ENCODE data around the gene SH2D3C. TPM values are rescaled to one million over a fixed set of nuclear protein-coding genes. Genes with fewer than 3 reads are reported as not detected.

The SH2D3C gene
- total and polyA plus RNA-seq, 5 donors from 2014 or later, result 17.7 to 39.3 (median 24.2) TPM

DNA sequence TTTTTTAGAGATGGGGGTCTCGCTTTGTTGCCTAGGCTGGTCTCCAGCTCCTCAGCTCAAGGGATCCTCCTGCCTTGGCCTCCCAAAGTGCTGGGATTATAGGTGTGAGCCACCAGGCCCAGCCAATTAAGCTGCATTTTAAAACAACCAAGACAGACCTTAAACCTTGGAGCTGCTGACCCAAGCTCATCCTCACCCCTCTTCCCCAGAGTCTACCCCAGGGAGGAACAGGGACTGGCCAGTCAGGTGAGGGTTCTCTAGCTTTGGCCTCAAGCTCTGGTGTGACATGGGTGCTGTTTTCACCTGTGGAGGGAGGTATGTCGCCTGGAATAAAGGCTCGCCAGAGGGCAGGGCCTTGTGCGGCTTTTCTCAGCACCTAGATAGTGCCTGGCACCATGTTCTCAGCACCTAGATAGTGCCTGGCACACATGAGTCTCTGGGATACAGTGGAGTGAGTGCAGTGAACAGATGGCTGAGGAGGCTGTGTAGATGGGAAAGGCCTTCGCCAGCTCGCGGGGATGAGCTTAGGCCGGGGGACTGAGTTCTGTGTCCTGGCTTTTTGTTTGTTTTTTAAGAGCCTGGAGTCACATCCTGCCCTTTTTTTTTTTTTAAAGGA is 14.7 kb upstream of the SH2D3C start:
- Mint-ChIP-seq H3K27ac (no peak overlapping the region), H3K9me3 (no peaks in the 10 kb centered on the region), H3K27me3 (no peaks in the 10 kb centered on the region), H3K4me3 (peak overlapping the region in 1 of 4 donors; percentile 47), H3K36me3 (peaks cover 11% of the 10 kb centered on the region), H3K4me1 (peaks cover 7 to 46% (median 20%) of the 10 kb centered on the region in 4 donors)
- H3K4me3 ChIP-seq (ENCODE audit: low read depth, low read length), result no peak overlapping the region
- no peak overlapping the region for H3K27ac ChIP-seq (ENCODE audit: insufficient read depth, low read length, poor library complexity, severe bottlenecking)
- peaks cover 42% of the 10 kb centered on the region for H3K36me3 ChIP-seq (ENCODE audit: control insufficient read depth, insufficient read depth, low read length)
- H3K27me3 ChIP-seq (ENCODE audit: control insufficient read depth, insufficient read depth, low read length), result no peaks in the 10 kb centered on the region
- H3K4me1 ChIP-seq (ENCODE audit: control insufficient read depth, insufficient read depth, low read length, poor library complexity, severe bottlenecking), result peaks cover 14% of the 10 kb centered on the region
- ATAC-seq (ENCODE audit: low read depth in 2 of 2), result no peak
- DNase-seq, result no peak
- no peaks in the 10 kb centered on the region for H3K9me3 ChIP-seq (ENCODE audit: control insufficient read depth in 2 of 2, low read length in 2 of 2)

DNA sequence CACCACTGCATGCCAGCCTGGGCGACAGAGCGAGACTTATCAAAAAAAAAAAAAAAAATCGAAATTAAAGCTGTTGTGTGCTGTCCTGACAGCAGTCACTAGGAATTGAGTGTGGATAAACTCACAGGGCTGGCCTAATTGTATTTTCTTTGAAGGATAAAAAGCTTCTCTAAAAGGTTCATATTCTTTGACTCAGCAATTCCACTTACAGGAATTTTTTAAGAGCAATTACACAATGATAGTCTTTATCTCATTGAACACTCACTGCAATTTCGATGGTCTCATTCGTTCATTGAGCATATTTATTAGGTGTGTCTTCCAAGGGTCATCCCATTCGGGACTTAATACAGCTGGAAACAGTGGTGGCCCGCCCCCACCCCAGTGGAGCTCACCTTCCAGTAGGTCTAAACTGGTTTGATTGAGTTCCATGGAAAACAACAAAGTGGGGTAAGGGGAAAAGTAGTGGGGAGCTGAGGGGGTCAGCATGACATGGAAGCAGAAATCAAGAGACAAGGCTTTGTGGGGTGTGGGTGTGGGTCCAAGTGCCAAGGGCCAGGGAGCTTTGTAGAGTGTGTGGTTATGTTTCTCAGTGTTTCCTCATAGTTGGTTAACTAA is 14.1 kb upstream of the SH2D3C start:
- no peak overlapping the region for H3K4me3 ChIP-seq (ENCODE audit: low read depth, low read length)
- no peak overlapping the region for H3K27ac ChIP-seq (ENCODE audit: insufficient read depth, low read length, poor library complexity, severe bottlenecking)
- H3K9me3 Mint-ChIP-seq, result no peaks in the 10 kb centered on the region
- H3K27me3 ChIP-seq (ENCODE audit: control insufficient read depth, insufficient read depth, low read length), result no peaks in the 10 kb centered on the region
- H3K36me3 Mint-ChIP-seq, result peaks cover 16% of the 10 kb centered on the region
- no peak for DNase-seq
- peaks cover 18% of the 10 kb centered on the region for H3K4me1 ChIP-seq (ENCODE audit: control insufficient read depth, insufficient read depth, low read length, poor library complexity, severe bottlenecking)
- H3K27me3 Mint-ChIP-seq, result no peaks in the 10 kb centered on the region
- H3K4me3 Mint-ChIP-seq, result peak overlapping the region in 2 of 4 donors; percentile 1 to 47
- H3K27ac Mint-ChIP-seq, result peak overlapping the region in 2 of 3 donors; percentile 43 to 60
- peaks cover 49% of the 10 kb centered on the region for H3K36me3 ChIP-seq (ENCODE audit: control insufficient read depth, insufficient read depth, low read length)
- peaks cover 7 to 47% (median 22%) of the 10 kb centered on the region in 4 donors for H3K4me1 Mint-ChIP-seq
- no peak for ATAC-seq (ENCODE audit: low read depth in 2 of 2)
- no peaks in the 10 kb centered on the region for H3K9me3 ChIP-seq (ENCODE audit: control insufficient read depth in 2 of 2, low read length in 2 of 2)

DNA sequence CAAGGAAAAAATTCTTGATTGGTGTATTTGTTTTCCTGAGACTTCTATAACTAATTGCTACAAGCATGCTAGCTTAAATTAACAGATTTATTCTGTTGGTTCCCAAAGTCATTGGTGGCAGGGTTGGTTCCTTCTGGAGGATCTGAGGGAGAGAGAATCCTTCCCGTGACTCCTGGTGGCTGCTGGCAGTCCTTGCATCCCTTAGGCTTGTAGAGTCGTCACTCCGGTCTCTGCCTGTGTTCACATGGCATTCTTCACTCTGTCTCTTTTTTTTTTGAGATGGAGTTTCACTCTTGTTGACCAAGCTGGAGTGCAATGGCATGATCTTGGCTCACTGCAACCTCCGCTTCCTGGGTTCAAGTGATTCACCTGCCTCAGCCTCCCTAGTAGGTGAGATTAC is 12.6 kb upstream of the SH2D3C start:
- no peak overlapping the region for H3K4me3 ChIP-seq (ENCODE audit: low read depth, low read length)
- H3K27ac ChIP-seq (ENCODE audit: insufficient read depth, low read length, poor library complexity, severe bottlenecking), result no peak overlapping the region
- no peaks in the 10 kb centered on the region for H3K9me3 ChIP-seq (ENCODE audit: control insufficient read depth in 2 of 2, low read length in 2 of 2)
- ATAC-seq (ENCODE audit: low read depth in 2 of 2), result no peak
- no peak overlapping the region for H3K27ac Mint-ChIP-seq
- H3K27me3 Mint-ChIP-seq, result no peaks in the 10 kb centered on the region
- no peak for DNase-seq
- H3K36me3 Mint-ChIP-seq, result peaks cover 16% of the 10 kb centered on the region
- no peaks in the 10 kb centered on the region for H3K27me3 ChIP-seq (ENCODE audit: control insufficient read depth, insufficient read depth, low read length)
- peak overlapping the region in 1 of 4 donors; percentile 70 for H3K4me3 Mint-ChIP-seq
- peaks cover 56% of the 10 kb centered on the region for H3K36me3 ChIP-seq (ENCODE audit: control insufficient read depth, insufficient read depth, low read length)
- H3K9me3 Mint-ChIP-seq, result no peaks in the 10 kb centered on the region
- peaks cover 0 to 44% (median 21%) of the 10 kb centered on the region in 4 donors for H3K4me1 Mint-ChIP-seq
- peaks cover 20% of the 10 kb centered on the region for H3K4me1 ChIP-seq (ENCODE audit: control insufficient read depth, insufficient read depth, low read length, poor library complexity, severe bottlenecking)

DNA sequence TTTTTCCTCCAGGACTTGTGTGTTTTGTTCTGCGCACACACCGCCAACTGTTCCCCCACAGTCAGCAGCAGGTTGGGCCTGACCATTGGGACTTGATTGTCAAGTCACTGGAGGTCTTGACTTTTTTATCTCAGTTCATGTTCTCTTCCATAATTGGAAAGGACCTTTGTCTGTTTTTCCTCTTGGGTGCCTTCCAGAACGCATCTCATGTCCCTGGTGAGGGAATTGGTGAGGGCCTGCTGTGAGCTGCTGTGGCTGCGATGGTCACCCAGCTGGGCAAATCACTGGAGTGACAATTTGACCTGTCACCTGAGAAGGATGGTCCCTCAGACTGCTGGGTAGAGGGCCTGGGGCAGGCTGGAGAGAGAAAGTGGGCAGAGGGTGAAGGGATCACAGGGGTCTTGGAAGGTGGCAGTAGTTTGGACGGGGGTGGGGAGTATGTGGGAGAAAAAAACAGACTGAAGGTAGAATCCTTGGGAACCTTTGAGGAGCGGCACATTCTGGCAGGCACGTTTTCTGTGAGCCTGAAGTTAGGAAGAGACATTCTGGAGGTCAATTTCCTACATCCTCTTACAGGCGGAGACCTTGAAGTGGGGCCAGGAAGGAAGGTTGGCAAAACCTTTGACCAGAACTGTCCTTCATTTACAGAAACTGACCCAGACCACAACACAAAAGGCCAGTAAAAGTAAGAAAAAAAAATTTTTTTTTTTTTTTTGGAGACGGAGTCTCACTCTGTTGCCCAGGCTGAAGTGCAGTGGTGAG is 11.8 kb upstream of the SH2D3C start:
- DNase-seq (no peak), ATAC-seq (ENCODE audit: low read depth in 2 of 2) (no peak)
- Histone ChIP-seq H3K36me3 (ENCODE audit: control insufficient read depth, insufficient read depth, low read length) (peaks cover 56% of the 10 kb centered on the region), H3K4me1 (ENCODE audit: control insufficient read depth, insufficient read depth, low read length, poor library complexity, severe bottlenecking) (peaks cover 21% of the 10 kb centered on the region), H3K27ac (ENCODE audit: insufficient read depth, low read length, poor library complexity, severe bottlenecking) (no peak overlapping the region), H3K9me3 (ENCODE audit: control insufficient read depth in 2 of 2, low read length in 2 of 2) (no peaks in the 10 kb centered on the region), H3K4me3 (ENCODE audit: low read depth, low read length) (no peak overlapping the region), H3K27me3 (ENCODE audit: control insufficient read depth, insufficient read depth, low read length) (no peaks in the 10 kb centered on the region)
- H3K4me1 Mint-ChIP-seq, result peaks cover 0 to 41% (median 18%) of the 10 kb centered on the region in 4 donors
- H3K9me3 Mint-ChIP-seq, result no peaks in the 10 kb centered on the region
- peaks cover 16% of the 10 kb centered on the region for H3K36me3 Mint-ChIP-seq
- no peaks in the 10 kb centered on the region for H3K27me3 Mint-ChIP-seq
- H3K4me3 Mint-ChIP-seq, result peak overlapping the region in 2 of 4 donors; percentile 15 to 70
- no peak overlapping the region for H3K27ac Mint-ChIP-seq

DNA sequence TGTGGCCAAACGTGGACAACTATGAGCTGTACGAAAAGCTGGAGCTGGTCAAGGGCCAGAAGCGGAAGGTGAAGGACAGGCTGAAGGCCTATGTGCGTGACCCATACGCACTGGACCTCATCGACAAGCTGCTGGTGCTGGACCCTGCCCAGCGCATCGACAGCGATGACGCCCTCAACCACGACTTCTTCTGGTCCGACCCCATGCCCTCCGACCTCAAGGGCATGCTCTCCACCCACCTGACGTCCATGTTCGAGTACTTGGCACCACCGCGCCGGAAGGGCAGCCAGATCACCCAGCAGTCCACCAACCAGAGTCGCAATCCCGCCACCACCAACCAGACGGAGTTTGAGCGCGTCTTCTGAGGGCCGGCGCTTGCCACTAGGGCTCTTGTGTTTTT is 10.7 kb upstream of the SH2D3C start:
- H3K36me3 ChIP-seq (ENCODE audit: control insufficient read depth, insufficient read depth, low read length), result peaks cover 56% of the 10 kb centered on the region
- Mint-ChIP-seq H3K27me3 (no peaks in the 10 kb centered on the region), H3K27ac (peak overlapping the region in 1 of 3 donors; percentile 52), H3K4me1 (peaks cover 0 to 48% (median 24%) of the 10 kb centered on the region in 4 donors), H3K4me3 (peak overlapping the region in 2 of 4 donors; percentile 62 to 69), H3K36me3 (peaks cover 16% of the 10 kb centered on the region), H3K9me3 (no peaks in the 10 kb centered on the region)
- H3K4me1 ChIP-seq (ENCODE audit: control insufficient read depth, insufficient read depth, low read length, poor library complexity, severe bottlenecking), result peaks cover 29% of the 10 kb centered on the region
- H3K9me3 ChIP-seq (ENCODE audit: control insufficient read depth in 2 of 2, low read length in 2 of 2), result no peaks in the 10 kb centered on the region
- no peak overlapping the region for H3K4me3 ChIP-seq (ENCODE audit: low read depth, low read length)
- H3K27me3 ChIP-seq (ENCODE audit: control insufficient read depth, insufficient read depth, low read length), result no peaks in the 10 kb centered on the region
- DNase-seq (no peak), ATAC-seq (ENCODE audit: low read depth in 2 of 2) (no peak)
- H3K27ac ChIP-seq (ENCODE audit: insufficient read depth, low read length, poor library complexity, severe bottlenecking), result no peak overlapping the region

DNA sequence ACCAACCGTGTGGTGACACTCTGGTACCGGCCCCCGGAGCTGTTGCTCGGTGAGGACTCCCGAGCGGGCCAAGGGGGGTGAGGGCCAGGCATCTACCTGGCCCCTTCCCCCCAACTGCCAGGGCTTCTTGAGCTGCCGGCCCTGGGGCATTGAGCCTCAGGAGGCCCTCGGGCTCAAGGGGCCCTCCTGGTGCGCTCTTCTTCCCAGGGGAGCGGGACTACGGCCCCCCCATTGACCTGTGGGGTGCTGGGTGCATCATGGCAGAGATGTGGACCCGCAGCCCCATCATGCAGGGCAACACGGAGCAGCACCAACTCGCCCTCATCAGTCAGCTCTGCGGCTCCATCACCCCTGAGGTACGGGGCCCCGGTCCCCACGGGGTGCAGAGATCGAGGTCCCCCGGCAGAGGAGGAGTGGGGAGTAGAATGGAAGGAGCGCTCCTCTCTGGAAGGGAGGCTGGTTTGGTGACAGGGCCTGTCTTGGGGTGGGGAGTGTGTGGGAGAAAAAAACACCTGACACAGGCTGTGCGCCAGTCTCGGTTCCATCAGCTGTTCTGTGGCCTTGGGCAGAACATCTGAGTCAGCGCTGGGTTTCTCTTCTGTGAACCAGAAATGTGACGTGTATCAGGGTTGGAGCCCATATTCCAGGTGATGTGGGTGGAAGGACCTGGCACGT is 10.0 kb upstream of the SH2D3C start:
- H3K36me3 Mint-ChIP-seq, result peaks cover 16% of the 10 kb centered on the region
- DNase-seq (no peak), ATAC-seq (ENCODE audit: low read depth in 2 of 2) (no peak)
- peaks cover 56% of the 10 kb centered on the region for H3K36me3 ChIP-seq (ENCODE audit: control insufficient read depth, insufficient read depth, low read length)
- no peaks in the 10 kb centered on the region for H3K9me3 Mint-ChIP-seq
- peaks cover 36% of the 10 kb centered on the region for H3K4me1 ChIP-seq (ENCODE audit: control insufficient read depth, insufficient read depth, low read length, poor library complexity, severe bottlenecking)
- H3K4me3 ChIP-seq (ENCODE audit: low read depth, low read length), result no peak overlapping the region
- H3K27me3 Mint-ChIP-seq, result no peaks in the 10 kb centered on the region
- peak overlapping the region in 2 of 4 donors; percentile 33 to 69 for H3K4me3 Mint-ChIP-seq
- peaks cover 0 to 55% (median 30%) of the 10 kb centered on the region in 4 donors for H3K4me1 Mint-ChIP-seq
- peak overlapping the region in 1 of 3 donors; percentile 82 for H3K27ac Mint-ChIP-seq
- no peaks in the 10 kb centered on the region for H3K9me3 ChIP-seq (ENCODE audit: control insufficient read depth in 2 of 2, low read length in 2 of 2)
- no peaks in the 10 kb centered on the region for H3K27me3 ChIP-seq (ENCODE audit: control insufficient read depth, insufficient read depth, low read length)
- no peak overlapping the region for H3K27ac ChIP-seq (ENCODE audit: insufficient read depth, low read length, poor library complexity, severe bottlenecking)

DNA sequence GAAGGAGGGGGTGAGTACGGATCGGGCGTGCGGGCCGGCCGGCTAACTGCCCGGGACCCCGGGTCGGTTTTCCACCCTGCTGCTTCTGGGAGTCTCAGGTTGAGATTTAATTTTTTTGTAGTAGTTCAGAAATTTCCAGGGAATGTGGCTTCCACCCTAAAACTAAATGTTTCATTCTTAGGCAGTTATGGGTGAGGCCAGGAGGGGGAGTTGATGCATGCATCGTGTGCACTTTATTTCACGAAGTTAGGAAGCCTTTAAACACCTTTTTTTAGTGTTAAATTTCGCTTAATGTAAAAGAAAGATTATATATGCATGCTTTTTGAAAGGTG is 8.3 kb upstream of the SH2D3C start:
- peak in 1 of 3 donors; percentile 38 for DNase-seq
- ATAC-seq (ENCODE audit: low read depth in 2 of 2), result no peak
- Mint-ChIP-seq H3K27ac (peak overlapping the region; percentile 69 to 85 (median 79)), H3K4me1 (peaks cover 3 to 66% (median 41%) of the 10 kb centered on the region in 4 donors), H3K27me3 (no peaks in the 10 kb centered on the region), H3K36me3 (peaks cover 16% of the 10 kb centered on the region), H3K9me3 (no peaks in the 10 kb centered on the region), H3K4me3 (peak overlapping the region; percentile 92 to 99 (median 95))
- Histone ChIP-seq H3K27ac (ENCODE audit: insufficient read depth, low read length, poor library complexity, severe bottlenecking) (peak overlapping the region; percentile 90), H3K36me3 (ENCODE audit: control insufficient read depth, insufficient read depth, low read length) (peaks cover 47% of the 10 kb centered on the region), H3K9me3 (ENCODE audit: control insufficient read depth in 2 of 2, low read length in 2 of 2) (no peaks in the 10 kb centered on the region), H3K4me3 (ENCODE audit: low read depth, low read length) (peak overlapping the region; percentile 74), H3K4me1 (ENCODE audit: control insufficient read depth, insufficient read depth, low read length, poor library complexity, severe bottlenecking) (peaks cover 53% of the 10 kb centered on the region), H3K27me3 (ENCODE audit: control insufficient read depth, insufficient read depth, low read length) (no peaks in the 10 kb centered on the region)

Measured in CD4-positive, CD25-positive, alpha-beta regulatory T cell (primary cell).